Effector memory CD4-positive, alpha-beta T cell (primary cell): Measurements from ENCODE around the gene EARS2.
"Not testable (repeated sequence)": the region's sequence is repeated elsewhere in the genome, so short reads cannot be mapped to it uniquely, and the experiment has no call there.

Experiments used
- DNase-seq, 3 donors: peaks; one replicate each; pipeline ENCODE4 v3.0.0-alpha.2; 2020
- H3K27ac ChIP-seq: 2 replicates; pipeline ENCODE4 v1.7.0; 2013; ENCODE audit warnings: mild to moderate bottlenecking, low read length, moderate library complexity; ENCODE audit not compliant: insufficient read depth, poor library complexity, severe bottlenecking
- H3K27me3 ChIP-seq: replicated peaks from 2 replicates; pipeline ENCODE4 v1.7.0; 2013; ENCODE audit warnings: mild to moderate bottlenecking, low read length; ENCODE audit not compliant: insufficient read depth, control insufficient read depth, poor library complexity, severe bottlenecking
- H3K36me3 ChIP-seq: 2 replicates; pipeline ENCODE4 v1.7.0; 2013; ENCODE audit warnings: mild to moderate bottlenecking, low read length, moderate library complexity; ENCODE audit not compliant: control insufficient read depth, insufficient read depth
- H3K4me1 ChIP-seq: 2 replicates; pipeline ENCODE4 v1.7.0; 2013; ENCODE audit warnings: low read length, mild to moderate bottlenecking; ENCODE audit not compliant: control insufficient read depth, insufficient read depth, poor library complexity, severe bottlenecking
- H3K4me3 ChIP-seq: 2 replicates; pipeline ENCODE4 v1.7.0; 2013; ENCODE audit warnings: low read length, low read depth, mild to moderate bottlenecking; ENCODE audit not compliant: insufficient read depth, poor library complexity, severe bottlenecking
- H3K9me3 ChIP-seq: 2 replicates; pipeline ENCODE4 v1.7.0; 2013; ENCODE audit warnings: mild to moderate bottlenecking, low read length, moderate library complexity; ENCODE audit not compliant: control insufficient read depth

EARS2 gene

DNA sequence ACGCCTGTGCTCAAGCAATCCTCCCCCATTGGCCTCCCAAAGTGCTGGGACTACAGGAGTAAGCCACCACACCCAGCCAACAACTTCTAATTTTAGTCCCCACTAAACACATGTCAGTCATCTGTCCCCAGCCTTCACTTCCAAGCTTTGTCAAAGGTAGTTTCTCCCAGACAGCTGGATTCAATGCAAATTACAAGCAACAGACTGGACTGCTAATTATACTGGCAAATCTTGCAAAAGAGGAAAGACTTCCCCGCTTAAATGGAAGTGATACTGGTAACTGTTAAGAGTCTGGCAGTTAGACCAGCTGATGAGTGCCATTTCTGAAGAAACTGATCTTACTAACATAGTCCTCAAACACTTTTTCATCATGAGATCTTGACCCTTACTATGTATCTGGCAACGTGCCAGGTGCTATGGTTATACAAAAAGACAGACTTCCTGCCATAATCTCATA is 38.7 kb downstream of the EARS2 start:
- no peak overlapping the region for H3K27ac ChIP-seq
- H3K4me3 ChIP-seq = no peak overlapping the region
- H3K4me1 ChIP-seq = peaks cover 12% of the 10 kb centered on the region
- H3K9me3 ChIP-seq = no peaks in the 10 kb centered on the region
- H3K36me3 ChIP-seq = peaks cover 2% of the 10 kb centered on the region
- H3K27me3 ChIP-seq = no peaks in the 10 kb centered on the region
- DNase-seq = no peak

DNA sequence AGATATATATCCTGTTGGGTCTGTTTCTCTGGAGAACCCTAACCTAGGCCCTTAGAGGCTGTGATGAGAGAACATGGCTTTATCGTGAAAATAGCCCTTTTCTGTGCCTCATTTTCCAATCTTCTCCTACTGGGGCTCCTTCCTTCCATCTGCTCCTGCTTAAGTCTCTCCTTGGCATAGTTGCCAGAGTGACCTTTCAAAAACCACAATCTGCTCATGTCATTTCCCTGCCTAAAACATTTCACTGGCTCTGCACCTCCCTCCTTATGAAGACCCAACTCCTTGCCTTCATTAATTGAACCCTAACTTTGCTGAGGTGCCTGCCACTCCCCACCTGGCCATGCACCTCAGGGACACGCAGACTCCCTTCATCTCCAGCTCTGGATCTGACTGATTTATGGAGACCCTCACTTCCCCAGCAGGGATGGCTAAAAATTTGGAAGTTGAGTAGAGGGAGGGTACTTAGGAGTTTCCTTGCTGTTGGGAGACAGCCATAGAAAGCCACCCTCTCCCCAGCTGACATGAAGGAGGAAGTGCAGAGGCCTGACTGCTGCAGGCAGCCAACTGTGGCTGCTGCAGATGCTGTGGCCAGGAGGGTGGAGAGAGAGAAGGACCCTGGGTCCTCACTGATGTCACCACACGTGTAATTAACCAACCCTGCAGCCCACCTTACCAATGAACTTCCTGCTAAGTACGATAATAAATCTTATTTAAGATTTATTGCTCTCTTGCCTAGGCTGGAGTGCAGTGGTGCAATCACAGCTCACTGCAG is 40.6 kb downstream of the EARS2 start:
- no peak for DNase-seq
- Histone ChIP-seq H3K4me1 (peaks cover 12% of the 10 kb centered on the region), H3K27me3 (no peaks in the 10 kb centered on the region), H3K9me3 (no peaks in the 10 kb centered on the region), H3K36me3 (no peaks in the 10 kb centered on the region), H3K27ac (no peak overlapping the region), H3K4me3 (no peak overlapping the region)

DNA sequence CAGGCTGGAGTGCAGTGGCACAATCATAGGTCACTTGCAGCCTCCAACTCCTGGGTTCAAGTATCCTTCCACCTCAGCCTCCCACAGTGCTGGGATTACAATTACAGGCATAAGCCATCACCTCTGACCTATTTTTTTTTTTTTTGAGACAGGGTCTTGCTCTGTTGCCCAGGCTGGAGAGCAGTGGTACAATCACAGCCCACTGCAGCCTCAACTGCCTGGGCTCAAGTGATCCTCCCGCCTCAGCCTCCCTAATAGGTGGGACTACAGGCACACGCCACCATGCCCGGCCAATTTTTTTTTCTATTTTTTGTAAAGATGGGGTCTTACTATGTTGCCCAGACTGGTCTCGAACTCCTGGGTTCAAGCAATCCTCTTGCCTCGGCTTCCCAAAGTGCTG is 41.3 kb downstream of the EARS2 start:
- Histone ChIP-seq H3K27ac (no peak overlapping the region), H3K27me3 (no peaks in the 10 kb centered on the region), H3K4me3 (no peak overlapping the region), H3K4me1 (peaks cover 12% of the 10 kb centered on the region), H3K36me3 (no peaks in the 10 kb centered on the region), H3K9me3 (no peaks in the 10 kb centered on the region)
- DNase-seq = no peak

DNA sequence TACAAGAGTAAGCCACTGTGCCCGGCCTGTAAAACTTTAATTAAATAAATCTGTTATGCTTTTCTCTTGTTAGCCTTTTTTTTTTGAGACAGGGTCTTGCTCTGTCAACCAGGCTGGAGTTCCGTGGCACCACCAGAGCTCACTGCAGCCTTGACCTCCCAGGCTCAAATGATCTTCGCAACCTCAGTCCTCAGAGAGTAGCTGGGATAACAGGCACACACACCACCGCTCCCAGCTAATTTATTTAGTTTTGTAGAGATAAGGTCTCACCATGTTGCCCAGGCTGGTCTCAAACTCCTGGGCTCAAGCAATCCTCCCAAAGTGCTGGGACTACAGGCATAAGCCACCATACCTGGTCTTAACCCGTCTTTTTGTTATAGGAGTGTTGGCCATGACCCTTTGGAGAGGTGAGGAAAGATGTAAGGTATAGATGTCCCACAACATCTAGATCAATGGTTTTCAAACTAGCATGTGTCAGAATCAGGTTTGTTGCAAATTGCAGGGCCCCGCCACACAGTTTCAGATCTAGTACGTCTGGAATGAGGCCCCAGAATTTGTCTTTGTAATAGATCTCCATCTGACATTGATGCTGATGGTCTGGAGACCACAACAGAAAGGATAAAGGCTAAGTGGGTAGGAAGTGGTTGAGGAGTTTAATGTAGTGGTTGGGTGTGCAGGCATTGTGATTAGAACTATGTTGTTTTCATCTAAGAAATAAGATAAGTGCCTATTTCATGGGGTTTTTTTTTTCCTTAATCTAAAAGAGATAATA is 42.6 kb downstream of the EARS2 start:
- no peak overlapping the region for H3K27ac ChIP-seq
- H3K4me3 ChIP-seq = no peak overlapping the region
- no peaks in the 10 kb centered on the region for H3K27me3 ChIP-seq
- H3K9me3 ChIP-seq = no peaks in the 10 kb centered on the region
- no peaks in the 10 kb centered on the region for H3K36me3 ChIP-seq
- H3K4me1 ChIP-seq = peaks cover 14% of the 10 kb centered on the region
- no peak for DNase-seq

DNA sequence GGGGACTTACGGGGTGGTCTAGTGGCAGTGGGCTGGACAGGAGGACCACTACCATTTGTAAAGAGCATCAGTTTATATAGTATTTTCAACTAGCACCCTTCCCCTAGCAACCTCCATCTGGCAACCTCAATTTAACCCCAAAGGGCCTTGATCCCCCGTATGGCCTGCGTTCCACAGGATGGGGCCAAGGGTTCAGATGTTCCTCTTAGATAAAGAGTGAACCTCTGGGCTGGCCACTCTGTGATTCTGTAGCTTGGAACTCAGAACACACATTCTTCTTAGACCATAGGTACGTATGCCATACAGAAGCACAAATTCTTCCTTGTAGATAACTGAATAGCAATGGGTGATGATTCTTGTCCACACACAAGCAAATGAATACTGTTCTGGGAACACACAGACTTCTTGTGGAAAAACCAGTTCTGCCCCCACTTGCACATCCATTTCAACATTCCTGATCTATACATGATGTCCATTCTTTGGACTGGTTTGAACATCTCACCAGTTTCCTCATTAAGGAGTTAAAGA is 44.9 kb downstream of the EARS2 start:
- no peak overlapping the region for H3K4me3 ChIP-seq
- H3K9me3 ChIP-seq = no peaks in the 10 kb centered on the region
- H3K27ac ChIP-seq = no peak overlapping the region
- no peak for DNase-seq
- no peaks in the 10 kb centered on the region for H3K27me3 ChIP-seq
- H3K36me3 ChIP-seq = no peaks in the 10 kb centered on the region
- peaks cover 29% of the 10 kb centered on the region for H3K4me1 ChIP-seq

DNA sequence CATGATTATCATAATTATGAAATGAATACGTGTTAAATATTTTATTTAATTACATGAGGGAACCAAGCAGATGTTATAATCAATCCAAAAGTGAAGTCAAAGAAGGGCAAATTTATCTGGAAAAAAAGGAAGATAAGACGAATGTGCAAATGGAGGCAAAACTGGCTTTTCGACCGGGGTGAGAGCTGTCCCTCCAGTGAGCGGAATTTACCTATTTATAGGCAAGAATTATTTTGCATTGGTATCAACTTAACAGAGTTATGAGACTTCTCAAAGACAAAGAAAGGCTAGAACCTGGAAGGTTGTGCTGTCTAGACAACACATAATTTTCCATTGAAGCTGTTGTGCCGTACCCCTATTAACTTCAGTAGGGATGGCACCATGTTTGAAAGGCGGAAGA is 45.4 kb downstream of the EARS2 start:
- Histone ChIP-seq H3K36me3 (no peaks in the 10 kb centered on the region), H3K9me3 (no peaks in the 10 kb centered on the region), H3K4me3 (no peak overlapping the region), H3K27me3 (no peaks in the 10 kb centered on the region), H3K4me1 (peaks cover 33% of the 10 kb centered on the region), H3K27ac (no peak overlapping the region)
- no peak for DNase-seq

DNA sequence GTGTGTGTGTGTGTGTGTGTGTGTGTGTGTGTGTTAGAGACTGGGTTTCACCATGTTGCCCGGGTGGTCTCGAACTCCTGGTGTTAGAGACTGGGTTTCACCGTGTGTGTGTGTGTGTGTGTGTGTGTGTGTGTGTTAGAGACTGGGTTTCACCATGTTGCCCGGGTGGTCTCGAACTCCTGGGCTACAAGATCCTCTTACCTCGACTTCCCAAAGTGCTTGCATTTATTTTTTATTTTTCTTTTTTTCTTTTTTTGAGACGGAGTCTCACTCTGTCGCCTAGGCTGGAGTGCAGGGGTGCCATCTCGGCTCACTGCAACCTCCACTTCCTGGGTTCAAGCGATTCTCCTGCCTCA is 46.3 kb downstream of the EARS2 start:
- peak overlapping the region; percentile 65 for H3K4me3 ChIP-seq

DNA sequence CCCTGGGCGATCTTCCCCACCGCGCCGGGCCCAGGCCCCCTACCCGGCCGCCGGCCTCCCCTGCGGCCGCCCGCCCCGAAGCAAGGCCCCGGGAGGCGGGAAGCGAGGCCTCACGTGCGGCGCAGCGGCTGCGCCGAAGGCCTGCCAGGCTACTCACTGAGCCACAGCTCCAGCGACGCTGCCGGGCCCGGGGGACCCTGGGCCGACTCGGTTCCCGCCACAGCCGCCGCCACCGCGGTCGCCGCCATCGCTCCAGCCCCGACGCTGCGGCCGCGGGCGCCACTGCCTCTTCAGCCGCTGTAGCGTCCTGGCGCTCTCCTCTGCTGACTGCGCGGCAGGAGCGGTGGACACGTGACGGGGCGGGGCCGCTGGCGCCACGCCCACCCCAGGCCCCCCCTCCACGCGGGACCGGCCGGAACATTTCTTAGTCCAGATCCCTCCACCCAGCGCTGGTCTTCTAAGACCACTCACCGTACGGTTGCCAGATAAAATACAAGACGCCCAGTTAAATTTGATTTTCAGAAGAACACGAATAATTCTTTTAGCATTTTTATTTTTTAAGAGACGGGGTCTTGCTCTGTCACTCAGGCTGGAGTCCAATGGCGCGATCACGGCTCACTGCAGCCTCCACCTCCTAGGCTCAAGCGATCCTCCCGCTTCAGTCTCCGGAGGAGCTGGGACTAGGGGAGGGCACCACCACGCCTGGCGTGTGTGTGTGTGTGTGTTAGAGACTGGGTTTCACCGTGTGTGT is 46.8 kb downstream of the EARS2 start, which contains the start of gene GGA2:
GGA2 (minus strand) TSS at position 331 of the 751 bp plus-strand sequence; CDS start at position 248, 83 bp downstream.
- peaks cover 42% of the 10 kb centered on the region for H3K4me1 ChIP-seq
- H3K4me3 ChIP-seq = peak within 1 kb of the TSS; percentile 65
- DNase-seq = peak; percentile 59 to 75 (median 69)
- no peaks in the 10 kb centered on the region for H3K9me3 ChIP-seq
- no peaks in the 10 kb centered on the region for H3K36me3 ChIP-seq
- H3K27me3 ChIP-seq = no peaks in the 10 kb centered on the region
- peak within 1 kb of the TSS; percentile 66 for H3K27ac ChIP-seq

More for the DNA sequence above, 46.3 kb downstream of the EARS2 start:
- peaks cover 41% of the 10 kb centered on the region for H3K4me1 ChIP-seq
- not testable (repeated sequence) for H3K27me3 ChIP-seq, DNase-seq, H3K27ac ChIP-seq, H3K9me3 ChIP-seq, H3K36me3 ChIP-seq

DNA sequence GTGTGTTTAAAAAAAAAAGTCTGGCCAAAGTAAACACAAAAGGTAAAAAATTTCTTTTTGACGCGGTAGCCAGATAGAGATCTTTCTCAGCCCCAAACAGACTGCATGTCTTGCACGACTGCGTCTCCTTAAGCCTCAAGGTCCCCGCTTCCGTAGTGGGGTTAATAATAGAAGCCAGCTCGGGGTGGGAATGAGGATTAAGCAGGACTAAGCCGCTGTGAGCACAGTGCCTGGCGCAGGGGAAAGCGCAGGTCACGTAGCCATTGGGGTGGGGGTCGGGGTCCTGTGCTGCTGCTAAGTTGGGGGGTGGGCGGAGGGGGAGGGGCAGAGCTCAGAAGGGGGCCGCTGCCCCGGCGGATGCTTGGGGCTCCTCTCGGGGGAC is 47.4 kb downstream of the EARS2 start:
- H3K27me3 ChIP-seq = no peaks in the 10 kb centered on the region
- no peaks in the 10 kb centered on the region for H3K36me3 ChIP-seq
- peak overlapping the region; percentile 65 for H3K4me3 ChIP-seq
- no peaks in the 10 kb centered on the region for H3K9me3 ChIP-seq
- peak overlapping the region; percentile 66 for H3K27ac ChIP-seq
- DNase-seq = peak; percentile 12 to 21 (median 16)
- peaks cover 44% of the 10 kb centered on the region for H3K4me1 ChIP-seq
